Naive thymus-derived CD4-positive, alpha-beta T cell (primary cell): Measurements from ENCODE around the gene CAVIN1. TPM values are rescaled to one million over a fixed set of nuclear protein-coding genes. Genes with fewer than 3 reads are reported as not detected.

Source experiments
- ATAC-seq: fragments of 150-1000 bp; cut with Tn5 transposase; 2 replicates; pipeline ENCODE4 v1.10.0; 2021; ENCODE audit warnings: mild to moderate bottlenecking, moderate library complexity
- CTCF ChIA-PET: fragments of 350-600 bp; sonication (Branson Sonifier 250); formaldehyde crosslinking; loops from one replicate; lab custom pipeline; 2021; ENCODE audit warnings: antibody characterized with exemption; lab: Charles Lee
- POLR2A ChIA-PET: fragments of 350-600 bp; sonication (Branson Sonifier 250); formaldehyde crosslinking; loops from one replicate; lab custom pipeline; 2021; ENCODE audit warnings: antibody characterized with exemption, inconsistent platforms; lab: Charles Lee
- DNase-seq, 9 donors: peaks; one replicate each; pipeline versions ENCODE4 v3.0.0 to v3.0.0-alpha.2; 2020 to 2022; ENCODE audit warnings: mixed read lengths in 1 of 9
- H3K27ac ChIP-seq: one replicate; pipeline ENCODE4 v1.7.0; 2013; ENCODE audit warnings: mild to moderate bottlenecking, low read depth, low read length, moderate library complexity
- H3K27me3 ChIP-seq, 2 donors: one replicate each; pipeline ENCODE4 v1.7.0; 2013; ENCODE audit warnings: low read length in 2 of 2, mild to moderate bottlenecking in 2 of 2, moderate library complexity in 2 of 2; ENCODE audit not compliant: control insufficient read depth in 2 of 2, insufficient read depth in 2 of 2
- H3K36me3 ChIP-seq, 3 experiments: 1 replicate in 2 of 3; 2 replicates in 1 of 3; pipeline ENCODE4 v1.7.0; 2013; ENCODE audit warnings: low read length in 3 of 3, mild to moderate bottlenecking in 3 of 3, moderate library complexity in 1 of 3; ENCODE audit not compliant: insufficient read depth in 3 of 3, control insufficient read depth in 2 of 3
- H3K4me1 ChIP-seq, 2 donors: one replicate each; pipeline ENCODE4 v1.7.0; 2013; ENCODE audit warnings: low read length in 2 of 2, mild to moderate bottlenecking in 2 of 2, moderate library complexity in 1 of 2; ENCODE audit not compliant: control insufficient read depth in 2 of 2, insufficient read depth in 2 of 2
- H3K4me3 ChIP-seq: 2 replicates; pipeline ENCODE4 v1.7.0; 2013; ENCODE audit warnings: mild to moderate bottlenecking, low read length
- H3K9me3 ChIP-seq, 3 experiments: 1 replicate in 2 of 3; 2 replicates in 1 of 3; pipeline ENCODE4 v1.7.0; 2013; ENCODE audit warnings: low read length in 3 of 3; ENCODE audit not compliant: control insufficient read depth in 2 of 3
- H3K27ac Mint-ChIP-seq, 9 donors: one replicate each; pipeline ENCODE4 v1.8.0; 2020 to 2022; ENCODE audit warnings: mixed read lengths in 9 of 9, mild to moderate bottlenecking in 8 of 9, moderate library complexity in 5 of 9, inconsistent platforms in 2 of 9
- H3K27me3 Mint-ChIP-seq, 5 donors: one replicate each; pipeline ENCODE4 v1.8.0; 2021 to 2022; ENCODE audit warnings: mixed read lengths in 5 of 5, mild to moderate bottlenecking in 1 of 5
- H3K36me3 Mint-ChIP-seq, 5 donors: one replicate each; pipeline ENCODE4 v1.8.0; 2020 to 2022; ENCODE audit warnings: mixed read lengths in 5 of 5, mild to moderate bottlenecking in 3 of 5, inconsistent platforms in 1 of 5
- H3K4me1 Mint-ChIP-seq, 7 donors: one replicate each; pipeline ENCODE4 v1.8.0; 2020 to 2022; ENCODE audit warnings: mixed read lengths in 7 of 7, mild to moderate bottlenecking in 3 of 7, inconsistent platforms in 1 of 7
- H3K4me3 Mint-ChIP-seq, 10 donors: one replicate each; pipeline ENCODE4 v1.8.0; 2020 to 2022; ENCODE audit warnings: mild to moderate bottlenecking in 10 of 10, mixed read lengths in 10 of 10, moderate library complexity in 6 of 10, inconsistent platforms in 2 of 10
- H3K9me3 Mint-ChIP-seq, 11 donors: one replicate each; pipeline ENCODE4 v1.8.0; 2020 to 2022; ENCODE audit warnings: mixed read lengths in 11 of 11, mild to moderate bottlenecking in 4 of 11, inconsistent platforms in 1 of 11, moderate library complexity in 1 of 11
- intact Hi-C, 2 donors: fragments of 100-400 bp; cut with micrococcal nuclease; formaldehyde crosslinking; loops; one replicate each; pipeline ENCODE4 v1.15.1; 2023
- polyA plus RNA-seq, 2 donors: library from polyadenylated mRNA; unstranded; fragments of 300-500 nt; fragmentation: Illumina TruSeq; gene quantifications; one replicate each; pipeline ENCODE4 v1.2.3, GENCODE V29; 2021
- total RNA-seq, 6 experiments: library from RNA in 5 of 6; stranded (reverse) in 5 of 6; gene quantifications; 1 replicate in 5 of 6; 2 replicates in 1 of 6; pipeline ENCODE4 v1.2.3 and lab custom pipeline; 2021 to 2026

The CAVIN1 gene
- total and polyA plus RNA-seq, 7 experiments from 2014 or later: 0.25 to 3.8 (median 0.81) TPM; not detected in 2

DNA sequence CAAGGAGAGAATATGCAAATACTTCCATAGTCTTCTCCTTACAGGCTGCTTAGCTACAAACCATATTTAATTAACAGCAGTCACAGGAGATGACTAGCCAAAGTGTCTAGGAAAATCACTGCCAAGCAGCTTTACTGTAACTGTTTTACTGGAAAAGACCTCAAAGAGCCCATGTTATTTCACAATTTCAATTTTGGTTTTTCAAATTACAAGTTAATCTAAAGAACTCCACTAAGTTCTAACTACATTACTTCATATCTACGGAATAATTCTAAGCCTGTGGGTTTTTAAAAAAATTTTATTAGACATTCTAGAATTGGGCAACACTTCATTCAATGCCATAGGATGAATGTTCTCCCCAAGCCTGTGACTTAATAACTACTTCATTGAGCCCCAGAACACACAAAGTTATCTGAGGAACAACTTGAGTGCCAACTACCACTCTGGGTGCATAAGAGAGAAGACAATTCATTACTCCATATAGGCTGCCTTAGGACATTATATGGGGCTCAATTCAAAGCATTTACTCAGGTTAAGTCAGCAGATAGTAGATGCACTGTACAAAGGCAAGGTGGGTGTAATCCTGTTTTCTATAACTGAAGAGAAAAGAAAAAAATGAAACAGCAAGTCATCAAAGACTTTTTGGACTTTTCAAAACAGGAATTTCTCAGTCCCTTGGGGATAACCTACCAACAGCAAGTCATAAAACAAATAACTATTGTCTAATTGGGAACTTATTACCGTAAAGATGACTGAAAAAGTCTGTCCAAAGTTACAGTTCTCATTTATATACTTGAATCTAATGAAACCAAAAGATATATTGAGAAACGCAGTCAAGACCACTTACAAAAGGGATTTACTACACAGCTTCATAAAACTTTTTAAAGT, 67.9 kb downstream of the CAVIN1 start:
- no peaks in the 10 kb centered on the region for H3K27me3 ChIP-seq
- no peak for ATAC-seq
- H3K4me3 ChIP-seq: no peak overlapping the region
- peaks cover 0 to 3% (median 0%) of the 10 kb centered on the region in 11 donors for H3K9me3 Mint-ChIP-seq
- H3K4me1 Mint-ChIP-seq: peaks cover 25 to 61% (median 55%) of the 10 kb centered on the region in 7 donors
- peak overlapping the region in 5 of 9 donors; percentile 2 to 79 (median 59) for H3K27ac Mint-ChIP-seq
- CTCF ChIA-PET: no interaction called here
- intact Hi-C loops: no loop called here
- H3K4me1 ChIP-seq: peaks cover 4% of the 10 kb centered on the region in 2 donors
- no peak overlapping the region for H3K27ac ChIP-seq
- H3K27me3 Mint-ChIP-seq: no peaks in the 10 kb centered on the region
- DNase-seq: no peak
- H3K9me3 ChIP-seq: no peaks in the 10 kb centered on the region
- peaks cover 6 to 17% (median 6%) of the 10 kb centered on the region in 5 donors for H3K36me3 Mint-ChIP-seq
- H3K36me3 ChIP-seq: no peaks in the 10 kb centered on the region
- POLR2A ChIA-PET: no interaction called here
- H3K4me3 Mint-ChIP-seq: peak overlapping the region in 2 of 10 donors; percentile 8 to 10

Other genes with a start within 250 kb of the CAVIN1 start
- under 1 TPM in 3 of 5 experiments, not detected in 2; 0.12 to 0.24 (median 0.16) TPM for gene KCNH4, start 242.1 kb downstream of the CAVIN1 start, total RNA-seq
- under 1 TPM in 1 of 2 donors, not detected in 1; 0.07 TPM for gene KCNH4, start 242.1 kb downstream of the CAVIN1 start, polyA plus RNA-seq
- not detected for gene HCRT, start 237.8 kb downstream of the CAVIN1 start, total RNA-seq
- not detected for gene HCRT, start 237.8 kb downstream of the CAVIN1 start, polyA plus RNA-seq
- 10 to 100 TPM; 15.5 to 29.8 (median 19.9) TPM for gene GHDC, start 228.8 kb downstream of the CAVIN1 start, total RNA-seq
- gene GHDC, start 228.8 kb downstream of the CAVIN1 start, polyA plus RNA-seq: 10 to 100 TPM; 15.2 to 17.4 TPM
- gene STAT5B, start 146.9 kb downstream of the CAVIN1 start, total RNA-seq: 100 to 1,000 TPM; 143 to 192 (median 183) TPM
- gene STAT5B, start 146.9 kb downstream of the CAVIN1 start, polyA plus RNA-seq: 100 to 1,000 TPM in 1 of 2 donors, 10 to 100 TPM in 1; 98.0 to 135 TPM
- 100 to 1,000 TPM; 111 to 162 (median 150) TPM for gene STAT5A, start 134.8 kb downstream of the CAVIN1 start, total RNA-seq
- 100 to 1,000 TPM in 1 of 2 donors, 10 to 100 TPM in 1; 72.8 to 150 TPM for gene STAT5A, start 134.8 kb downstream of the CAVIN1 start, polyA plus RNA-seq
- 100 to 1,000 TPM; 133 to 275 (median 231) TPM for gene STAT3, start 34.8 kb downstream of the CAVIN1 start, total RNA-seq
- 100 to 1,000 TPM; 159 to 189 TPM for gene STAT3, start 34.8 kb downstream of the CAVIN1 start, polyA plus RNA-seq
- gene ATP6V0A1, start 35.6 kb upstream of the CAVIN1 start, total RNA-seq: 10 to 100 TPM; 16.1 to 74.8 (median 17.9) TPM
- gene ATP6V0A1, start 35.6 kb upstream of the CAVIN1 start, polyA plus RNA-seq: 10 to 100 TPM; 10.7 to 16.8 TPM
- 10 to 100 TPM; 18.0 to 27.1 (median 22.3) TPM for gene NAGLU, start 113.0 kb upstream of the CAVIN1 start, total RNA-seq
- 10 to 100 TPM in 1 of 2 donors, 1 to 10 TPM in 1; 6.6 to 17.6 TPM for gene NAGLU, start 113.0 kb upstream of the CAVIN1 start, polyA plus RNA-seq
- 1 to 10 TPM; 1.2 to 2.2 (median 1.9) TPM for gene HSD17B1, start 129.7 kb upstream of the CAVIN1 start, total RNA-seq
- under 1 TPM; 0.39 to 0.59 TPM for gene HSD17B1, start 129.7 kb upstream of the CAVIN1 start, polyA plus RNA-seq
- 10 to 100 TPM; 45.3 to 76.9 (median 64.5) TPM for gene COASY, start 138.9 kb upstream of the CAVIN1 start, total RNA-seq
- 10 to 100 TPM; 56.0 to 59.2 TPM for gene COASY, start 138.9 kb upstream of the CAVIN1 start, polyA plus RNA-seq
- 10 to 100 TPM; 35.3 to 73.9 (median 65.1) TPM for gene MLX, start 143.8 kb upstream of the CAVIN1 start, total RNA-seq
- gene MLX, start 143.8 kb upstream of the CAVIN1 start, polyA plus RNA-seq: 10 to 100 TPM; 28.1 to 46.8 TPM
- gene PSMC3IP, start 154.5 kb upstream of the CAVIN1 start, total RNA-seq: 10 to 100 TPM in 1 of 5 experiments, 1 to 10 TPM in 4; 2.7 to 14.0 (median 5.2) TPM
- 1 to 10 TPM; 1.3 to 1.6 TPM for gene PSMC3IP, start 154.5 kb upstream of the CAVIN1 start, polyA plus RNA-seq
- 100 to 1,000 TPM in 2 of 5 experiments, 10 to 100 TPM in 3; 53.3 to 132 (median 75.7) TPM for gene RETREG3, start 186.1 kb upstream of the CAVIN1 start, total RNA-seq
- gene RETREG3, start 186.1 kb upstream of the CAVIN1 start, polyA plus RNA-seq: 100 to 1,000 TPM; 131 to 136 TPM
- 10 to 100 TPM in 3 of 5 experiments, 1 to 10 TPM in 2; 7.8 to 54.4 (median 12.5) TPM for gene TUBG1, start 186.4 kb upstream of the CAVIN1 start, total RNA-seq
- 10 to 100 TPM in 1 of 2 donors, 1 to 10 TPM in 1; 4.8 to 12.5 TPM for gene TUBG1, start 186.4 kb upstream of the CAVIN1 start, polyA plus RNA-seq
- 10 to 100 TPM in 4 of 5 experiments, 1 to 10 TPM in 1; 9.0 to 20.3 (median 15.3) TPM for gene TUBG2, start 236.0 kb upstream of the CAVIN1 start, total RNA-seq
- 1 to 10 TPM; 4.9 to 8.7 TPM for gene TUBG2, start 236.0 kb upstream of the CAVIN1 start, polyA plus RNA-seq